Activated CD4-positive, alpha-beta T cell treated with anti-CD3 and anti-CD28 coated beads, Interleukin-2, amount 10 ng/mL, durations not matched to agents 7 days and 5 days (primary cell): ENCODE measurements around the gene BIN1. TPM values are rescaled to one million over a fixed set of nuclear protein-coding genes. Genes with fewer than 3 reads are reported as not detected.

Experiments used
- CTCF ChIA-PET: fragments of 350-600 bp; sonication (Branson Sonifier 250); formaldehyde crosslinking; loops from one replicate; lab custom pipeline; 2021; ENCODE audit warnings: antibody characterized with exemption; lab: Charles Lee
- POLR2A ChIA-PET: fragments of 350-600 bp; sonication (Branson Sonifier 250); formaldehyde crosslinking; loops from one replicate; lab custom pipeline; 2021; ENCODE audit warnings: antibody characterized with exemption; lab: Charles Lee
- DNase-seq: peaks from one replicate; pipeline ENCODE4 v3.0.0-alpha.2; 2020
- H3K27ac Mint-ChIP-seq: one replicate; pipeline ENCODE4 v1.8.0; 2021; ENCODE audit warnings: mild to moderate bottlenecking, moderate library complexity, mixed read lengths
- H3K27me3 Mint-ChIP-seq: one replicate; pipeline ENCODE4 v1.8.0; 2021; ENCODE audit warnings: mixed read lengths
- H3K36me3 Mint-ChIP-seq: one replicate; pipeline ENCODE4 v1.8.0; 2021; ENCODE audit warnings: low read depth, mixed read lengths
- H3K4me1 Mint-ChIP-seq: one replicate; pipeline ENCODE4 v1.8.0; 2021; ENCODE audit warnings: mixed read lengths
- H3K4me3 Mint-ChIP-seq: one replicate; pipeline ENCODE4 v1.8.0; 2021; ENCODE audit warnings: mild to moderate bottlenecking, moderate library complexity, mixed read lengths
- H3K9me3 Mint-ChIP-seq: one replicate; pipeline ENCODE4 v1.8.0; 2021; ENCODE audit warnings: mixed read lengths
- total RNA-seq, 2 experiments: library from RNA; stranded (reverse); gene quantifications; one replicate each; pipeline ENCODE4 v1.2.3, GENCODE V29; 2021

The BIN1 gene
- total RNA-seq, 2 experiments from 2014 or later, result 140 to 148 TPM

GRCh38 chr2:127000194-127000593, 106.8 kb downstream of the BIN1 start:
- Mint-ChIP-seq H3K27me3 (peaks cover 4% of the 10 kb centered on the region), H3K27ac (no peak overlapping the region), H3K9me3 (no peaks in the 10 kb centered on the region), H3K4me3 (no peak overlapping the region), H3K36me3 (no peaks in the 10 kb centered on the region), H3K4me1 (peaks cover 2% of the 10 kb centered on the region)
- ChIA-PET POLR2A (no interaction called here), CTCF (no interaction called here)
- no peak for DNase-seq

- POLR2A ChIA-PET, result no interaction called here
- Mint-ChIP-seq H3K4me1 (peaks cover 2% of the 10 kb centered on the region), H3K36me3 (no peaks in the 10 kb centered on the region), H3K27me3 (peaks cover 4% of the 10 kb centered on the region), H3K27ac (no peak overlapping the region), H3K4me3 (no peak overlapping the region), H3K9me3 (no peaks in the 10 kb centered on the region)
- CTCF ChIA-PET, result interaction anchor here (0.7 kb wide), 1 partner anchor 11 kb away, joined by 3 read pairs; no protein-coding TSS in a partner anchor
- no peak for DNase-seq
Measured at GRCh38 chr2:126999106-126999756, 107.7 kb downstream of the BIN1 start.

GRCh38 chr2:126998486-126998885, 108.5 kb downstream of the BIN1 start:
- no peak overlapping the region for H3K4me3 Mint-ChIP-seq
- peaks cover 4% of the 10 kb centered on the region for H3K27me3 Mint-ChIP-seq
- DNase-seq, result no peak
- CTCF ChIA-PET, result no interaction called here
- H3K36me3 Mint-ChIP-seq, result no peaks in the 10 kb centered on the region
- no peak overlapping the region for H3K27ac Mint-ChIP-seq
- H3K4me1 Mint-ChIP-seq, result peaks cover 2% of the 10 kb centered on the region
- POLR2A ChIA-PET, result no interaction called here
- no peaks in the 10 kb centered on the region for H3K9me3 Mint-ChIP-seq

Other genes starting within 250 kb of the BIN1 start
- not detected for gene TEX51, start 208.3 kb downstream of the BIN1 start, total RNA-seq
- not detected for gene CYP27C1, start 113.1 kb upstream of the BIN1 start, total RNA-seq
- gene ERCC3, start 187.0 kb upstream of the BIN1 start, total RNA-seq, result 10 to 100 TPM; 52.1 to 53.3 TPM